Sigmoid colon (tissue), 4 donors: ENCODE results near the gene ZNF837.

Experiments
- CTCF ChIP-seq, 4 experiments: fragments of 450-650 bp in 3 of 4; fragments of 200-600 bp in 1 of 4; IDR thresholded peaks; one replicate each; pipeline ENCODE4 v1.5.1; 2016 to 2019; ENCODE audit warnings: antibody characterized with exemption in 4 of 4, mild to moderate bottlenecking in 3 of 4, moderate library complexity in 2 of 4
- POLR2A ChIP-seq, 2 donors: fragments of 450-650 bp; IDR thresholded peaks; one replicate each; pipeline ENCODE4 v1.6.1; 2016; ENCODE audit warnings: antibody characterized with exemption in 2 of 2, mild to moderate bottlenecking in 2 of 2, moderate library complexity in 2 of 2
- POLR2AphosphoS5 ChIP-seq, 4 donors: sonication (generic); formaldehyde crosslinking; IDR thresholded peaks; one replicate each; pipeline ENCODE4 v1.6.1; 2017; ENCODE audit warnings: antibody characterized with exemption in 4 of 4

DNA sequence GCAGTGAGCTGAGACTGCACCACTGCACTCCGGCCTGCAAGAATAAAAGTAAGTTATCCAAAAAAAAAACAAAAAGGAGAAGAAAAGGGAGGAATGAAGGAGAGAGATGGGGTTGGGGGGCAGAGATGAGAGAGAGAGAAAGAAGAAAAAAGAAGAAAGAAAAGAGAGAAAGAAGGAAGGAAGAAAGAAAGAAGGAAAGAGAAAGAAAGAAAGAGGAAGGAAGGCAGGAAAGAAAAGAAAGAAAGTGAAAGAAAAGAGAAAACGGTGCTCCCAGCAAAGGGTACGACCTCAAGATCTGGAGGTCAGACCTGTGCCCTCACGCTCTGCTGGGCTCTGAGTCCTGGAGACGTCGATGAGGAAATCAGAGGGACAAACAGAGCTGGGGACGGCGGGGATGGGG lies 31.2 kb downstream of the ZNF837 start:
- no peak for TF ChIP-seq CTCF (IDR thresholded peaks at IDR 0.05)
- no peak for TF ChIP-seq POLR2A (IDR thresholded peaks at IDR 0.05)
- TF ChIP-seq POLR2AphosphoS5 (IDR thresholded peaks at IDR 0.05), result no peak
